Activated CD8-positive, alpha-beta memory T cell treated with anti-CD3 and anti-CD28 coated beads, Interleukin-2, amount 50 U/mL, for 1 hour (primary cell): ENCODE measurements around the gene LDLRAD4.

Experiments
- DNase-seq: peaks from one replicate; pipeline ENCODE4 v3.0.0-alpha.2; 2020; ENCODE audit errors: extremely low read depth

LDLRAD4 gene

DNA sequence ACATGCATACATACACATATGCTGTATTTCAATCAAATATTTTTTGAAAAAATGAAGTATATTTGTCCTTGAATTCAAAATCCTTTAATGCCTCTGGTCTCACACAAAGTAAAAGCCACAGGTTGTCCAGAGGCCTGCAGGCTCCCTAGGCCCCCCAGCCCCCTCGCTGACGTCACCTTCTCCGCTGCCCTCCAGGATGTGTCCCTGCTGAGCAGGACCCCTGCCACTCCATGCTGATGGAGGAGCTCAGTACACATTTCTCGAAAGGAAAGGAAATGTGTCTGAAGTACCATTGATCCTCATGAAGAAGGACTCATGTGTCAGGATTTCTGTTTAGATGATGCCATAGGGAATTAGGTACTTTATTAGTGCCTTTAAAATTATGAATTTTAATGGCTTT lies 212.1 kb downstream of the LDLRAD4 start:
- no peak for DNase-seq

GRCh38 chr18:13431886-13432285 lies 213.3 kb downstream of the LDLRAD4 start:
- no peak for DNase-seq

DNA sequence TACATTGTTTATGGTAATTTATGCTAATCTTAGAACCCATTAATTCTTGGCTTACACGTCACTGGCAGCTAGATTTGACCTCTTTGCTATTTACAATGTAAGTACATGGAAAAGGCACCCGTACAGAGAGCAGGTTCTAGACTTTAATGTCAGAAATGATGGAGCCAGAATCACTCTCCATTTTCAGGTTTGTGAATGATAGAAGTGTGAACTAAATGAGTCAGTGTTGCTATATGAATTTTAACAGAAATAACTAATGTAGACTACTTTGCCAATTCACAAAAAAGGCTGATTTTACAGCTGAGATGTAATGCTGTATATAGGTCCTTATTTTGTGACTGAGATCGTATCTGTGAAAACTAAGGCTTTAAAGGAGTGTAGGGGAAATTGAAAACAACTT lies 214.6 kb downstream of the LDLRAD4 start:
- DNase-seq = no peak

DNA sequence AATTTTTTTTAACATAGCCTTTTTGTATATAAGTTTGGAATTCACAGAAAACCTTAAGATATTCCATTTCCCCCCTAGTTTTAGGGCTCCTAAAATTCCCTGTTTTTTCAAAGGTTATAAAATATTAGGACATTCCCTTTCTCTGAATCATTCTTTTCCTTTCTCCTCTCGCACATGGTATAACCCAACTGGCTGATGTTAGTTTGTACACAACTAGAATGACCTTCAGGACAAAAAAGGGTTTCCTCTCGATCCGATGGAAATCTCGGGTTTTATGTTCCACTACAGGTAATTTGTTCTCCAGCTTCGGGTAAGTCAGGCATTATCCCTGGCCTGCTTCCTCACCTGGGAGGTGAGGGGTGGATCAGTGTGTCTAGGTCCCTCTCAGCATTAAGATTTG lies 215.1 kb downstream of the LDLRAD4 start:
- DNase-seq = no peak

DNA sequence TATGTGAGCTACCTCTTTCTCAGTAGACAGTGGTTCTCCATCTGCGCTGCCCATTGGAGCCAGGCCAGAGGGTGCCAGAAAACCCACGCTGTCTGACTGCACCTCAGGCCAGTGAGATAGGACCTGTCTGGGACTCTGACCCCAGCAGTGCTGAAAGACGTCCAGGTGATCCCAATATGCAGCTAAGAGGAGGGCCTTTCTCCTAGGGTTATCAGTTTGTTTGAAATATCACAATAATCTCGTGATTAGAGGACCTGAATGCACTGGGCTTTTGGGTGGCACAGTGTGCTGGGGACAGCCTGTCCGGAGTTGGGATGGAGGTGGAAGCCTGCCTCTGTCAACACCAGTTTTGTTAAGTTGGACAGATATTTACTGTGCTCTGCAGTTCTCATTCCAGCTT lies 216.3 kb downstream of the LDLRAD4 start:
- no peak for DNase-seq

DNA sequence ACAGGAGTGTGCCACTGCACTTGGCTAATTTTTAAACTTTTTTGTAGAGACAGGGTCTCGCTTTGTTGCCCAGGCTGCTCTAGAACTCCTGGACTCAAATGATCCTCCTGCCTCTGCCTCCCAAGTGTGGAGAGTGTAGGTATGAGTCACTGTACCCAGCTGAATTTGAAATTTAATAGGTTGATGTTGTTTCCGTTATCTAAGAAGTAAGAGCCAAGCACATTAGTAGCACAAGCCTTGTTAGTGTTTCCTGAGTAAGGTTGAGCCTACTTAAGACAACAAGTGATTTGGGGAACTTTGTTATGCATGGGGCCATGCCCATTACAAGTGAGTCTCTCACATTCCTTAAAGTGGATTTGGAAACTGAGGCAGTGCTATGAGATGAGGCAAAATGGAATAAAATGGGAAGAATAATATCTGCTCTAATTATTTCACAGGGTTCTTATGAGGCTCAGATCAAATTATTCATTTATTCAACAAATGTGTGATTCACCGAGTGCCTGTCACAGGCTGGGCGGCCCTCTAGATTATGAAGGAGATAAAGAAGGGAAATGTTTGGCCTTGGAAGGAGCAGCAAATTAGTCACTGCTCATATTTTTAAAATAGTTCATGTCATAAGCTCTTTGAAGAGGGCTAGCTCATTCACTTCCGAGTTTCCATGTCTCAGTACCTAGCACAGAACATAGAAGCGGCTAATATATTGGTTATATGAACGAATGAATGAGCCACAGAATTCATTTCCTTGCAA lies 217.2 kb downstream of the LDLRAD4 start:
- DNase-seq = no peak

GRCh38 chr18:13436576-13436975 lies 218.0 kb downstream of the LDLRAD4 start:
- DNase-seq = no peak

GRCh38 chr18:13437034-13437433 lies 218.5 kb downstream of the LDLRAD4 start:
- no peak for DNase-seq

- peak; percentile 37 for DNase-seq
Measured at GRCh38 chr18:13437796-13438506, 219.4 kb downstream of the LDLRAD4 start.

GRCh38 chr18:13438507-13439056 lies 220.0 kb downstream of the LDLRAD4 start:
- no peak for DNase-seq

DNA sequence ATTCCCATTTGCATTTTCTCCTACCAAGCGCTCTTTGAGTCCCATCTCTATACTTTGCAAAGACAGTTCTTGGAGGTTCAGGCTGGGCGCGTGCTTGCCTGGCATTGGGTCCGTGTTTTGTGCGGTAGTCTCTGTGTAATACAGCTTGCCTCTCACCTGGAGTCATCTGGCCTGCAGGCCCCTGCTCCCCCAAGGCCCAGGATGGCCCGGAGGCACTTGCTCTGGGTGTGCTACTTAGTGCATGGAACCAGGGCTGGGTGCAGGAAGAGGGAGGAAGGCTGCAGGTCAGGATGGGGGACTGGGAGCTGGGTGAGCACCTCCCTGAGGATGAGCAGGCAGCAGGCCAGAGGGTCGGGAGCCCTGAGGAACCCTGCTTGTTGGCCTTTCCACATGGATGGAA lies 220.9 kb downstream of the LDLRAD4 start:
- DNase-seq = no peak

- DNase-seq = no peak
Measured at GRCh38 chr18:13440277-13441248, 222.0 kb downstream of the LDLRAD4 start.

- DNase-seq = no peak
Measured at GRCh38 chr18:13441736-13442135, 223.2 kb downstream of the LDLRAD4 start.

DNA sequence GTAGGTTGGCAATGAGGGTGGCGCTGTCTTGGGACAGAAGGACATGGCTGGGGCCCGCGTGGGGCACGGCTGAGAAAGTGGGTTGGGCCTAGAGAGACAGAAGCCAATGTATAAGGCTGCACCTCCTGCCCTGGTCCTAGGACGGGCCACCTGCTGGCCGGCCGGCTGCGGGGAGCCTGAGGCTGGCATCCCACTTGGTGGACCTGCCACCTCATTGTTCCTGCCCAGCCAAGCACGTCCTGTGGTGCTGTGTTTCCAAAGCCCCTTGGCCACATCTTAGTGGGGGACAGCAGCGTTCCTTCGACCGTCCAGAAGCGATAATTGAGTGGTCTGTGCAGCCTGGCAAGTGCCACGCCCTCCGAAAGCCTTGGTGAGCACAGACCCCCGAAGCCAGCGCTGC lies 223.9 kb downstream of the LDLRAD4 start:
- no peak for DNase-seq

DNA sequence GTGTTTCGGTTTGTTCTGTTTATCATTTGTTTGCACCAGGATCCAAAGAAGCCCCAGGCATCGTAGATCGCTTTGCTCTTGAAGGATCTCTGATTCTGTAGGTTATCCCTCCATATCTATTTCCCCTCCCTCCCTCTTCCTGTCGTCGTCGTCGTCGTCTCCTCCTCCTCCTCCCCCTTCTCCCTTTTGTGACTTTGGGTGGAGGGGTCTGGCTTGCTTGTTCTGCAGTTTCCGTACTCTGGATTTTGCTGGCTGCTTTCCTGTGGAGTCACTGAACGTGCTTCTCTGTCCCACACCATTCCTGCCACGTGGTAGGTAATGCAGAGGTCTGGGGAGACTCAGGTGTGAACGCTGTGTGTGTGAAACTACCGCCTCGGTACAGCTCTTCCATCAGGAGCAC lies 225.0 kb downstream of the LDLRAD4 start:
- no peak for DNase-seq

DNA sequence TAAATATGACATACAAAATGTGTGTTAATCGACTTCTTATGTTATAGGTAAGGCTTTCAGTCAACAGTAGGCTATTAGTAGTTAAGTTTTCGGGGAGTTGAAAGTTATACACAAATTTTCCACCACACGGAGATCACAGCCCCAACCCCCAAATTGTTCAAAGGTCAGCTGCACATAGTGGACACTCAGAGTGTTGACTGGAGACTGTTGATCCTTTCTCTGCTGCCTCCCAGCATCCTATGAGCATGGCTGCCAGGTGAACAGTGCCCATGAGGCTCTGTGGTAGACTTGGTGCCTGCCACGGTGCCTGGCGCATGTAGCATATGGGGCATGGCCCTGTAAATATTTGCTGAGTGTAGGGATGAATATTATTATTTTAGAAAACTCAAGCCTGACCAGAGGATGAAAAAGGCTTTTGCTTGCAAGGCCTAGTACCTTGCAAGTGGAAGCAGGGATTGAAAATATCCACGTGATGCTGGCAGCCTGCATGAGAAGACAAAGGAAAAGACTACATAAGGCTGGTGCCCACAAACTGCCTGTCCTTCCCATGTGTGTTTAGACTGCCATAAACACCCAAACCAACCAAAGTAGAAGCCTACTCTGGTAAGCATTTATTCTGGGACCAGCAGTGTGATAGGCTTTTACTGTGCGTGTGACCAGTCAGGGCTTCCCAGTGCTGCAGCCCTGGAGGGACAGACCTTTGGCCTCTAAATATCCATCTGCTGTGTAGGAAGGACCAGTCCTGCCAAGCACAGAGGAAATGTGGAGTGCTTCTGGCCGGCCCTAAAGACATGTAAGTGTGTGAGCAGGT lies 226.1 kb downstream of the LDLRAD4 start:
- no peak for DNase-seq

GRCh38 chr18:13445241-13445897 lies 226.8 kb downstream of the LDLRAD4 start:
- no peak for DNase-seq

- DNase-seq = no peak
Measured at GRCh38 chr18:13446024-13446423, 227.5 kb downstream of the LDLRAD4 start.

GRCh38 chr18:13446610-13447461 lies 228.3 kb downstream of the LDLRAD4 start:
- no peak for DNase-seq
